Thyroid gland (tissue), 4 donors: Measurements from ENCODE around the gene ACTA2. TPM values are rescaled to one million over a fixed set of nuclear protein-coding genes. Genes with fewer than 3 reads are reported as not detected.

Experiments used
- DNase-seq, 2 donors: peaks; one replicate each; pipeline ENCODE4 v3.0.0-alpha.2; 2019
- H3K27ac ChIP-seq, 3 donors: fragments of 200-600 bp; sonication (generic); 1 replicate in 2 of 3; 2 replicates in 1 of 3; pipeline ENCODE4 v1.5.1; 2016 to 2019; ENCODE audit warnings: mild to moderate bottlenecking in 1 of 3, moderate library complexity in 1 of 3
- H3K27me3 ChIP-seq: fragments of 200-600 bp; sonication (generic); one replicate; pipeline ENCODE4 v1.5.1; 2019
- H3K36me3 ChIP-seq, 2 donors: fragments of 200-600 bp; sonication (generic); one replicate each; pipeline ENCODE4 v1.5.1; 2016 to 2019
- H3K4me1 ChIP-seq, 2 donors: fragments of 200-600 bp; sonication (generic); one replicate each; pipeline ENCODE4 v1.5.1; 2017 to 2019
- H3K4me3 ChIP-seq, 3 donors: fragments of 200-600 bp; sonication (generic); replicated peaks in 1 of 3; 1 replicate in 2 of 3; 2 replicates in 1 of 3; pipeline ENCODE4 v1.5.1; 2016; ENCODE audit warnings: mild to moderate bottlenecking in 1 of 3
- H3K9me3 ChIP-seq: fragments of 200-600 bp; sonication (generic); one replicate; pipeline ENCODE4 v1.5.1; 2017
- CTCF ChIP-seq, 6 experiments: fragments of 200-600 bp in 3 of 6; fragments of 450-650 bp in 3 of 6; sonication (generic) in 3 of 6; IDR thresholded peaks; one replicate each; pipeline ENCODE4 v1.5.1; 2016 to 2019; ENCODE audit warnings: antibody characterized with exemption in 6 of 6, mild to moderate bottlenecking in 2 of 6, inconsistent platforms in 1 of 6, moderate library complexity in 1 of 6
- POLR2A ChIP-seq, 2 donors: fragments of 450-650 bp; IDR thresholded peaks; one replicate each; pipeline ENCODE4 v1.6.1; 2017; ENCODE audit warnings: antibody characterized with exemption in 2 of 2, mild to moderate bottlenecking in 2 of 2, moderate library complexity in 1 of 2
- WGBS, 2 donors: methylation state at CpG; one replicate each; pipeline ENCODE4 v1.1.5; 2017; 5-methylcytosine and 5-hydroxymethylcytosine counted together
- intact Hi-C: fragments of 100-400 bp; cut with DNase I; formaldehyde crosslinking; loops from one replicate; pipeline ENCODE4 v1.15.1; 2023
- total RNA-seq, 4 donors: library from RNA; depleted of rRNA; stranded (reverse); fragments of >200 nt; gene quantifications; one replicate each; pipeline ENCODE4 v1.2.3, GENCODE V29; 2016

Gene ACTA2
- total RNA-seq, 4 donors from 2014 or later = 61.5 to 173 (median 72.2) TPM

- intact Hi-C loops = no loop called here
- no peaks in the 10 kb centered on the region for H3K27me3 ChIP-seq
- no peaks in the 10 kb centered on the region for H3K36me3 ChIP-seq
- 85 to 86% methylated on average over 2 of the region's 2 CpGs for WGBS, 2 donors
- H3K27ac ChIP-seq = no peak overlapping the region
- DNase-seq = no peak
- H3K4me3 ChIP-seq = no peak overlapping the region
- H3K4me1 ChIP-seq = peaks cover 0 to 5% of the 10 kb centered on the region in 2 donors
- TF ChIP-seq CTCF (IDR thresholded peaks at IDR 0.05) (no peak), POLR2A (IDR thresholded peaks at IDR 0.05) (no peak)
- no peaks in the 10 kb centered on the region for H3K9me3 ChIP-seq
These were observed 25.2 kb downstream of the ACTA2 start for GRCh38 chr10:88927416-88927690.

GRCh38 chr10:88926566-88927415 is 25.8 kb downstream of the ACTA2 start:
- no peak for DNase-seq
- no peaks in the 10 kb centered on the region for H3K27me3 ChIP-seq
- TF ChIP-seq CTCF (IDR thresholded peaks at IDR 0.05) = no peak
- H3K4me1 ChIP-seq = no peaks in the 10 kb centered on the region
- H3K27ac ChIP-seq = no peak overlapping the region
- no peaks in the 10 kb centered on the region for H3K9me3 ChIP-seq
- H3K36me3 ChIP-seq = no peaks in the 10 kb centered on the region
- 65 to 81% methylated on average over 6 of the region's 6 CpGs for WGBS, 2 donors
- intact Hi-C loops = no loop called here
- no peak overlapping the region for H3K4me3 ChIP-seq

- no peaks in the 10 kb centered on the region for H3K9me3 ChIP-seq
- H3K4me3 ChIP-seq = no peak overlapping the region
- intact Hi-C loops = no loop called here
- no peak for TF ChIP-seq CTCF (IDR thresholded peaks at IDR 0.05)
- no peak for TF ChIP-seq POLR2A (IDR thresholded peaks at IDR 0.05)
- no peaks in the 10 kb centered on the region for H3K27me3 ChIP-seq
- H3K27ac ChIP-seq = no peak overlapping the region
- no peak for DNase-seq
- H3K4me1 ChIP-seq = peaks cover 9 to 11% of the 10 kb centered on the region in 2 donors
- H3K36me3 ChIP-seq = no peaks in the 10 kb centered on the region
These were observed 29.1 kb downstream of the ACTA2 start for GRCh38 chr10:88923520-88923919.

GRCh38 chr10:88922041-88922440 is 30.5 kb downstream of the ACTA2 start:
- intact Hi-C loops = no loop called here

More at GRCh38 chr10:88922041-88922440, 30.5 kb downstream of the ACTA2 start:
- 71 to 84% methylated on average over 2 of the region's 2 CpGs for WGBS, 2 donors
- no peak for TF ChIP-seq CTCF (IDR thresholded peaks at IDR 0.05)
- no peak for TF ChIP-seq POLR2A (IDR thresholded peaks at IDR 0.05)
- Histone ChIP-seq H3K9me3 (no peaks in the 10 kb centered on the region), H3K4me1 (peaks cover 9 to 11% of the 10 kb centered on the region in 2 donors), H3K36me3 (no peaks in the 10 kb centered on the region), H3K27ac (no peak overlapping the region), H3K4me3 (no peak overlapping the region), H3K27me3 (no peaks in the 10 kb centered on the region)
- no peak for DNase-seq
